ENCODE results near the gene RNASEL.

- TF ChIP-seq TAF1 (IDR thresholded peaks at IDR 0.05; ENCODE audit: borderline replicate concordance, low read depth, low read length) (no peak), CTCF (IDR thresholded peaks at IDR 0.05) (no peak), EP300 (IDR thresholded peaks at IDR 0.05; ENCODE audit: borderline replicate concordance in 1 of 2, low read depth in 1 of 2, low read length in 1 of 2) (no peak), USF2 (IDR thresholded peaks at IDR 0.05; ENCODE audit: borderline replicate concordance, low read depth, low read length) (no peak), POLR2AphosphoS5 (IDR thresholded peaks at IDR 0.05; ENCODE audit: low read depth, low read length) (no peak), REST (IDR thresholded peaks at IDR 0.05; ENCODE audit: low read depth, low read length) (no peak), TCF12 (IDR thresholded peaks at IDR 0.05) (no peak)
These were observed 26.0 kb downstream of the RNASEL start for GRCh38 chr1:182563095-182563494.
